Osteoblast (primary cell): ENCODE measurements around the gene RET. TPM values are rescaled to one million over a fixed set of nuclear protein-coding genes. Genes with fewer than 3 reads are reported as not detected.

ENCODE experiments used
- DNase-seq: peaks from one replicate; pipeline ENCODE4 v3.0.0; 2011; ENCODE audit warnings: low spot score, mixed read lengths; ENCODE audit not compliant: insufficient read length; ENCODE audit errors: missing footprints
- H2AFZ ChIP-seq: 2 replicates; pipeline ENCODE4 v1.6.0; 2011; ENCODE audit warnings: mild to moderate bottlenecking, low read length
- H3K27ac ChIP-seq: 2 replicates; pipeline ENCODE4 v1.5.1; 2011; ENCODE audit warnings: mild to moderate bottlenecking, low read depth, low read length, moderate library complexity
- H3K27me3 ChIP-seq: 2 replicates; pipeline ENCODE4 v1.6.0; 2012; ENCODE audit warnings: mild to moderate bottlenecking, control low read depth, inconsistent platforms, low read length, moderate library complexity; ENCODE audit not compliant: insufficient read depth
- H3K36me3 ChIP-seq: 2 replicates; pipeline ENCODE4 v1.5.1; 2011; ENCODE audit warnings: mild to moderate bottlenecking, low read length, control low read depth, moderate library complexity; ENCODE audit not compliant: insufficient read depth
- H3K4me1 ChIP-seq: 2 replicates; pipeline ENCODE4 v1.5.1; 2011; ENCODE audit warnings: mild to moderate bottlenecking, low read length, control low read depth, moderate library complexity; ENCODE audit not compliant: insufficient read depth
- H3K4me2 ChIP-seq: 2 replicates; pipeline ENCODE4 v1.6.0; 2011; ENCODE audit warnings: mild to moderate bottlenecking, low read length; ENCODE audit not compliant: insufficient read depth
- H3K4me3 ChIP-seq: fragments of 200-600 bp; sonication (generic); 3 replicates; pipeline ENCODE4 v1.5.1; 2012; ENCODE audit warnings: mild to moderate bottlenecking, low read length, inconsistent platforms; ENCODE audit not compliant: insufficient read depth
- H3K79me2 ChIP-seq: 2 replicates; pipeline ENCODE4 v1.6.0; 2012; ENCODE audit warnings: mild to moderate bottlenecking, low read length, control low read depth, inconsistent platforms; ENCODE audit not compliant: insufficient read depth
- H3K9me3 ChIP-seq: 2 replicates; pipeline ENCODE4 v1.5.1; 2011; ENCODE audit warnings: low read depth, low read length, control low read depth
- H4K20me1 ChIP-seq: 2 replicates; pipeline ENCODE4 v1.6.0; 2012; ENCODE audit warnings: mild to moderate bottlenecking, low read length, control low read depth; ENCODE audit not compliant: insufficient read depth
- total RNA-seq: library from RNA; depleted of rRNA; stranded (reverse); fragments of >200 nt; gene quantifications from 2 replicates; pipeline ENCODE4 v1.2.3, GENCODE V29; 2012
- TF ChIP-seq, protein P1 (sequence below): IDR thresholded peaks from 2 replicates; pipeline ENCODE4 v1.5.1; 2011; ENCODE audit warnings: mild to moderate bottlenecking, low read depth, low read length, moderate library complexity; ENCODE audit errors: extremely low read depth

Gene RET
- under 0.01 TPM in 2 replicates for total RNA-seq

DNA sequence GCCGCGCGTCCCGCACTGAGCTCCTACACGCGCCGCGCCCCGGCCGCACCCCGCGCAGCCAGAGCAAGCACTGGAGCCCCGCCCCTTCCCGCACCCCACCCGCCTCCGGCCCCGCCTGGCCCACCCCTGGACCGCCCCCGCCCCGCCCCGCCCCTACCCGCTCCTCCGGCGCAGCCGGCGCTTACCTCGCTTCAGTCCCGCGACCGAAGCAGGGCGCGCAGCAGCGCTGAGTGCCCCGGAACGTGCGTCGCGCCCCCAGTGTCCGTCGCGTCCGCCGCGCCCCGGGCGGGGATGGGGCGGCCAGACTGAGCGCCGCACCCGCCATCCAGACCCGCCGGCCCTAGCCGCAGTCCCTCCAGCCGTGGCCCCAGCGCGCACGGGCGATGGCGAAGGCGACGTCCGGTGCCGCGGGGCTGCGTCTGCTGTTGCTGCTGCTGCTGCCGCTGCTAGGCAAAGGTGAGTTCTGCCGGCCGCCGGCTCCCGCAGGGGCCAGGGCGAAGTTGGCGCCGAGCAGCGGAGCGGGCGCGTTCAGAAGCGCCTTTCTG, at the start of gene RET:
Gene RET, plus strand, starts transcription at position 194 of the 545 bp plus-strand sequence. Its CDS starts 190 bp downstream, at position 384.
- no peak within 1 kb of the TSS for H3K27ac ChIP-seq
- H4K20me1 ChIP-seq = no peaks in the 10 kb centered on the region
- H2AFZ ChIP-seq = no peak within 1 kb of the TSS
- no peaks in the 10 kb centered on the region for H3K4me1 ChIP-seq
- H3K4me2 ChIP-seq = peak within 1 kb of the TSS; percentile 18
- H3K4me3 ChIP-seq = no peak within 1 kb of the TSS
- DNase-seq = peak; percentile 89
- no peaks in the 10 kb centered on the region for H3K79me2 ChIP-seq
- no peaks in the 10 kb centered on the region for H3K9me3 ChIP-seq
- TF ChIP-seq, protein P1, sequence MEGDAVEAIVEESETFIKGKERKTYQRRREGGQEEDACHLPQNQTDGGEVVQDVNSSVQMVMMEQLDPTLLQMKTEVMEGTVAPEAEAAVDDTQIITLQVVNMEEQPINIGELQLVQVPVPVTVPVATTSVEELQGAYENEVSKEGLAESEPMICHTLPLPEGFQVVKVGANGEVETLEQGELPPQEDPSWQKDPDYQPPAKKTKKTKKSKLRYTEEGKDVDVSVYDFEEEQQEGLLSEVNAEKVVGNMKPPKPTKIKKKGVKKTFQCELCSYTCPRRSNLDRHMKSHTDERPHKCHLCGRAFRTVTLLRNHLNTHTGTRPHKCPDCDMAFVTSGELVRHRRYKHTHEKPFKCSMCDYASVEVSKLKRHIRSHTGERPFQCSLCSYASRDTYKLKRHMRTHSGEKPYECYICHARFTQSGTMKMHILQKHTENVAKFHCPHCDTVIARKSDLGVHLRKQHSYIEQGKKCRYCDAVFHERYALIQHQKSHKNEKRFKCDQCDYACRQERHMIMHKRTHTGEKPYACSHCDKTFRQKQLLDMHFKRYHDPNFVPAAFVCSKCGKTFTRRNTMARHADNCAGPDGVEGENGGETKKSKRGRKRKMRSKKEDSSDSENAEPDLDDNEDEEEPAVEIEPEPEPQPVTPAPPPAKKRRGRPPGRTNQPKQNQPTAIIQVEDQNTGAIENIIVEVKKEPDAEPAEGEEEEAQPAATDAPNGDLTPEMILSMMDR = no peak
- H3K36me3 ChIP-seq = no peaks in the 10 kb centered on the region
- peaks cover 18% of the 10 kb centered on the region for H3K27me3 ChIP-seq

DNA sequence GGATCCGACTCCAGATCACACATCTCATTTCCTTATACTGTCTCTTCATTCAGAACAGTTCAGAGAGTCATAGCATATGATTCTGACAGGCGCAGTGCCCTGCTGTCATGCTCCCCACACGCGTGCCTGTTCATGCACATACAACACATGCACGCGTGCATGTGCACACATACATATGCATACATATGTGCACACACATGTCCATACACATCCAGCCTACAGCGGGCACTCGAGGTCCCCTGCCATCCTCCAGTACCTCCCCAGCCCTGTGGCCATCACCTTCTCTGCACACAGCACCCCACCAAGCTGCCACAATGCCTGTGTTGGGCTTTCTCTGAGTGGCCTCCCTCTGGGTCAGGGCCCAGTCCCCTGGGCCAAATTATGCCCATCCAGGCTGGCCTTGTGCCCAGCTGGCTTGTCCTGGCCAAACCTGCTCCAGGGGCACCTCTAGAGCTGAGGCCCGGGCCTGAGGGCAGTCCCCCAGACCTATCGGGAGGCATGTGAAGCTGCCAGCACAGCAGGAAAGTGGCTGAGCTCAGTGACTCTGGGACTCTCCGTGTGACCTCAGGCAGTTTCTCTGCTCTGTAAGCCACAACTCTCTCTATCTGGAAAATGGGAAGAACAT, 49.4 kb upstream of the RET start:
- Histone ChIP-seq H3K9me3 (no peaks in the 10 kb centered on the region), H3K79me2 (no peaks in the 10 kb centered on the region), H3K4me1 (no peaks in the 10 kb centered on the region), H3K27ac (no peak overlapping the region), H4K20me1 (no peaks in the 10 kb centered on the region), H3K36me3 (no peaks in the 10 kb centered on the region), H3K4me3 (no peak overlapping the region), H3K4me2 (no peak overlapping the region), H2AFZ (no peak overlapping the region), H3K27me3 (peaks cover 4% of the 10 kb centered on the region)
- no peak for DNase-seq
- TF ChIP-seq, protein P1 = no peak

DNA sequence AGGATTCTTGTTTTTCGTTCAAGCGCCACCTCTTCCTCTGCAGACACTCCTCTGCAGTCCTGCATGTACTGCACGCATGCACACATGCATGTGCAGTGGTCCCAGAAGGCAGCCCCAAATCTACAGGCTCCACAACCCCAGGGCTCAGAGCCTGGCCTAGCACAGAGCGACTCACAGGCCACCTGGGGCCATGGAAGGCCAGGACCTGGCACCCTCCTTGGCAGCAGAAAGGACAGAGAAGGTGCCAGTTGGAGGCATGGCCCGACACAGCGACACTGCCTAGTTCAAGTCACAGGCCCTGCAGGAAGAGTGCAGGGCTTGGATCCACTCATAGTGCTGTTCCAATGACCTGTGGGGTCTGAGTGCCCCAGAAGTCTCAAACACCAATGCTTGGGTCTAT, 48.7 kb upstream of the RET start:
- H3K4me2 ChIP-seq = no peak overlapping the region
- H3K27ac ChIP-seq = no peak overlapping the region
- DNase-seq = no peak
- peaks cover 4% of the 10 kb centered on the region for H3K27me3 ChIP-seq
- no peaks in the 10 kb centered on the region for H3K4me1 ChIP-seq
- TF ChIP-seq, protein P1 = no peak
- no peaks in the 10 kb centered on the region for H3K9me3 ChIP-seq
- H3K36me3 ChIP-seq = no peaks in the 10 kb centered on the region
- no peak overlapping the region for H2AFZ ChIP-seq
- no peaks in the 10 kb centered on the region for H4K20me1 ChIP-seq
- no peaks in the 10 kb centered on the region for H3K79me2 ChIP-seq
- no peak overlapping the region for H3K4me3 ChIP-seq

DNA sequence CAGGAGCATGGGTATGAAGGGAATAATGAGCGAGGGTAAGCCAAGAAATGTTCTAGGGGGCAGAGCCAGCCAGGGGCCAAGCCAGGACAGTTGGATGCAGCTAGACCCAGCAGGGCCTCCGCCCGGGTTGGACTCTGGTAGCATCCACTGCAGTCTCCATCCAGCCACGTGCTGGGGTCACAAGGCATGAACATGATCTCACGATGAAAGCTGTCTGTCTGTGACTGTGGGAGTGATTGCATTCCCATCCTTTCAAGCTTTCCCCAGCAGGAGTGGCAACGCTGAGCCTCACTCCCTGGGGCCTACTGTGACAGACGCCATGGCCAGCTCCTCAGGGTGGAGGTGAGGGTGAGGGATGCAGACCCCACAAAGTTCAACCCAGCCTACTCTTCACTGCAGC, 47.8 kb upstream of the RET start:
- Histone ChIP-seq H3K9me3 (no peaks in the 10 kb centered on the region), H3K4me3 (no peak overlapping the region), H3K4me2 (no peak overlapping the region), H3K4me1 (no peaks in the 10 kb centered on the region), H3K27ac (no peak overlapping the region), H4K20me1 (no peaks in the 10 kb centered on the region), H3K79me2 (no peaks in the 10 kb centered on the region), H2AFZ (no peak overlapping the region), H3K36me3 (no peaks in the 10 kb centered on the region), H3K27me3 (peaks cover 4% of the 10 kb centered on the region)
- no peak for DNase-seq
- TF ChIP-seq, protein P1 = no peak
